HG03442 (cell line): ENCODE results near the gene NEK10.

Experiments used
- ATAC-seq: cut with Tn5 transposase; IDR thresholded peaks from one replicate; pipeline ENCODE4 v1.9.1; 2021; ENCODE audit warnings: mild to moderate bottlenecking, moderate library complexity; ENCODE audit not compliant: unreplicated experiment

The NEK10 gene

DNA sequence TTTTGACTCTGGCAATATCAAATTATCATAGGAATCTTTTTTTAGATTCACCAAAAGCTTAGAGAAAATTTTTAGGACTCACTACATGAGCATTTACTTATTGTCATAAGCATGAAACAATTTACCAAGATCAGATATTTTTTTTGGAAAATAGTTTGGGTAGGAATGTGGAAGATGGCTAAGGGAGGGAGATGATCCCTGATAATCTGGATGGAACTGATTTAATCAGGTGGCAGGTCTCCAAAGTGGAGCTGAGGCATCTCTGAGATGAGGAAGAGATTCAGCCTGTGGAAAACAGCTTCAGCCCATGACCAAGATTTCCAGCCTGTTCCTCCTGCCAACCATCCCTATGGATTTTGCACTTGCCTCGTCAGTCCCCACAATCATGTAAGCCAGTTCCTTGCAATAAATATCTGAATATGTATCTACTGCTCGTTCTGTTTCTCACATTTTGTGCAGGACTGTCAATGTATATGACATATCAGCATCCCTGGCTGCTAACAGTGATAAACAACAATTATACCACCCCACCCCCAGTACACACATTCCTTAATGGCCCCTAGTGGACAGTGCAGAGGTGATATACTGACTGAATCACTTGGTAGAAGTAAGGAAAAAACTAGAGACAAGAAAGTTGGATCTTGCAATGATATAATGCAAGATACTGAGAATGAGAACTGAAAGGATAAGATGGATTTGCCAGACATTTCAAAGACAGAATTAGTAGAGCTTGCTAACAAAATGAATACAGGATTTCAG is 183.8 kb downstream of the NEK10 start:
- no peak for ATAC-seq

GRCh38 chr3:27184261-27184660 is 184.9 kb downstream of the NEK10 start:
- no peak for ATAC-seq

DNA sequence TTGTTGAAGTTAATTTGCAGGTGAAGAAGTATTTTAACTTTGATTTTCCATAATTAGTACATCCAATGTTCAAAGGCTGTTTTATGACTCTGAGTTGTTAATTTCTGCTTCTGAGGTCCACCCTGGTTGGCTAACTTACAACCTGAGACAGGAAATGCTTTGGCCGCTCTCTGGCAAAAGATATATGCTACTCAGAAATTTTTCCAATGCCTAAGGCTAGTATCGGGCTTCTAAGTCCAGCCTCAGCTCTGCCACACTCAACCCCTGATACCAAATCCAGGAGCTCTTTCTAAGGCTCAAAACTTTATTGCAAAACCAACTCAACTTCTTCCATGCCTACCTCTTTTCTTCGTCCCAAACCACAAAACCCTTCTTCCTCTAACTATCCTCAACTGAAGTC is 192.9 kb downstream of the NEK10 start:
- ATAC-seq: no peak

GRCh38 chr3:27174530-27174929 is 194.7 kb downstream of the NEK10 start:
- no peak for ATAC-seq

- ATAC-seq: peak; percentile 96
These were observed 198.1 kb downstream of the NEK10 start for GRCh38 chr3:27171113-27171512.

- ATAC-seq: no peak
These were observed 202.3 kb downstream of the NEK10 start for GRCh38 chr3:27166888-27167287.

DNA sequence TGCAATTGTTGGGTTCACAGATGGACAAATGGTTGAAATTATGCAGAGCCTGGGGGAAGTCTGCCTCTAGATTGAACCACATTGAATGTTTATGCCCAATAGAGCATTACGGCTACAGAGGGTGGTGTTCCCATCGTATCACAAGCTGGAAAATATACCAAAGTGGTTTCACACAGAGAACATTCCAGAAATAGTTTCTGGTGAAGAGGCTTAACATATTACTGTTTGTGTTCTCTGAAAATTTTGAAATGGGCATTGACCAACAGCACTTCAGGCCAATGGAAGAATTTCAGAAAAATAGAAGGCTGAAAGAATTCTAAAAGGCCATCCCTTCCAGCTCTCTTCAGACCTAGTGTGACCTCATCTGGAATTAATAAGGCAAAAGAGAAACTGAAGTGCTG is 203.9 kb downstream of the NEK10 start:
- ATAC-seq: no peak

GRCh38 chr3:27160779-27161287 is 208.3 kb downstream of the NEK10 start:
- no peak for ATAC-seq

DNA sequence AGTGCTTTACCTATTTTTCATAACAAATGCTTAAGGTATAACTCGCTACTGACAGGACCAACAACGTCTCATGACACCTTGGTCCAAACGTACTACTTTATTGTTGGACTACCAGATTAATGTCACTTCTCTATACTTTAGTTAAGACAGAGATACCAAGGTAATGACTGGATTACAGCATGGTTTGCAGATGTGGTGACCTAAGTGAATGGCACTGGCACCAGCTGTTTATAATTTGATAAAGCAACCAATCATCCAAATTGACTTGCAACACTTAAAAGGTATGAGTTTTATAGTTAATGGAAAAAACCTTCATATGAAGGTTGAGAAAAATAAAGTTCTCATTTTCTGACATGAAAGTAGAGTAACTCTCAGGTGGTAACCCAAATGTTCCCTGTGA is 209.0 kb downstream of the NEK10 start:
- no peak for ATAC-seq

DNA sequence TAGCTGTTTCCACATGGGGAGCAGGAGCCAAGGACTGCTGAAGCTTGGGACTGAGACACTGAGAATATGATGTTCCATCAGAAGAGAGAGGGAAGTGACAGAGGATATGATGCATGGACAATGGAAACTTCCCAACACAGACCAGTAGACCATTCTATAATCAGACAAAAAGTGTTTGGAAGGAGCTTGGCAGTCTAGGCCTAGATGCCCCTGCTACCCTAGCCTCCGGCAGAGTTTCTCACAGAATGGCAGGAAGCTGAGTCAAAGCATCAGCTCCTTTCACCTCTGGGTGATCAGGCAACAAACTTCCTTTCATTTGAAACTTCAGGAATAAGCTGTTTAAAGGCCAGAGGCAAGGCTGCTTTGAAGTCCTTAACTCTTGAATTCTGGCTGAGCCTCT is 222.0 kb downstream of the NEK10 start:
- no peak for ATAC-seq

DNA sequence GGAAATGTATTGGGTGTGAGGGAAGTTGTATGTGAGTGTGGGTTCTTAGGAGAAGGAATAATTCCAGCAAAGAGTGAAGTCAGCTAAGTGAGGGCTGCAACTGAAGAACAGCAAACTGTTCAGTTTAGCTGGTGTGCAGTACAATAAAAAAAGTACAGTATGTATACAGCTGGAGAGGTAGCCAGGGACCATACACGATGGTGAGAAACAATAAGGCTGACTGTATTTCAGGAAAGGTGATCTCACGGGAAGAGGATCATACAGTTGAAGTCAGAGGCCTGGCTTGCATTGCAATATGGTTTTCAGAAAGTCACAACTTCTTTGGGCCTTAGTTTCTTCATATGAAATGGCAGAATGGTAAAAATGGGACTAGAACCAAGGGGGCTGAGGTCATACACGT is 222.4 kb downstream of the NEK10 start:
- ATAC-seq: no peak

GRCh38 chr3:27145719-27146118 is 223.5 kb downstream of the NEK10 start:
- ATAC-seq: no peak

DNA sequence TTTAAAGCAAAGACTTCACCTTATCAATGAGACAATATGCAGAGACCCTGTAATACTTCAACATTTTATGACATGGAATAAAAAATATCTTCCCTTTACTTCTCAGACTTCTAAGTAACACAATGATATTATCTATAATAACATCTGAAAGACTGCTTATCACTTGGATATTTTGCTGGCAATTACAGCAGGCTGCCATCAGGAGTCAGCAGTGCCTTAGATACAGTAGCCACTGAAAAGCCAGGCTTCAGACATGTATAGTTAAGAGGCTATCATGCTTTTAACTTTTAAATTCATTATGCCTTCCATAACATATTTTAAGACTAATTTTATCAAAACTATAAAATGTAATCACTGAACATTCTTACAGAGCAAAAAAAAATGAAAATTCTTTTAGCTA is 227.5 kb downstream of the NEK10 start:
- ATAC-seq: no peak

GRCh38 chr3:27138562-27138961 is 230.6 kb downstream of the NEK10 start:
- ATAC-seq: no peak

- ATAC-seq: no peak
These were observed 231.2 kb downstream of the NEK10 start for GRCh38 chr3:27138005-27138404.

DNA sequence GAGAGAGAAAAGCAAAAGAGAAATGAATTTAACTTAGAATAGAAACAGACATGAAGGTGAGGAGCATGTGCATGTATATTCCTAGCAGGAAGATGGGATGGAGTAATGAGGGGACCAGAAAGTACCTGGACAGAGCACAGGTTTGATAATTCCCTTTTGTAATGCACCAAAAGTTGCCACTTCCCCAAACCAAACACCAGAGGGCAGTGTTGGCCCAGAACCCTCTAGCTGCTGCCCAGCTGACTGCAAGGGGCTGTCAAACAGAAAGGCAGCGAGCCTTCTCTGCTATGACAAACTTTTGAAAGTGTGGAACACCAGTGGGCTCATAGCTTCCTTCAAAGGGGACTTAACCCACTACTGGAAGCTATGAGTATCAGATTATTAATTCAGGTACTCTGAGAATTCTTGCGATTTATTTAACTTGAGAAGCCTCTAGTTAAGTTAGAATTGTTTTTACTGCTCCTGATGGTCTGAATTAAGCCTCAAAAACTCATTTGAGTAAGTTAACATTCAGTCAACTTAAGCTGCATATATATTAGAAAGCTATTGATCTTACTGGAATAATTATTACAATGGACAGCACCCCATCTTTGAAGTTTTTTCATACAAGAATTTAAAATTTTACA is 234.9 kb downstream of the NEK10 start:
- ATAC-seq: peak; percentile 98

GRCh38 chr3:27133060-27133459 is 236.1 kb downstream of the NEK10 start:
- ATAC-seq: no peak

DNA sequence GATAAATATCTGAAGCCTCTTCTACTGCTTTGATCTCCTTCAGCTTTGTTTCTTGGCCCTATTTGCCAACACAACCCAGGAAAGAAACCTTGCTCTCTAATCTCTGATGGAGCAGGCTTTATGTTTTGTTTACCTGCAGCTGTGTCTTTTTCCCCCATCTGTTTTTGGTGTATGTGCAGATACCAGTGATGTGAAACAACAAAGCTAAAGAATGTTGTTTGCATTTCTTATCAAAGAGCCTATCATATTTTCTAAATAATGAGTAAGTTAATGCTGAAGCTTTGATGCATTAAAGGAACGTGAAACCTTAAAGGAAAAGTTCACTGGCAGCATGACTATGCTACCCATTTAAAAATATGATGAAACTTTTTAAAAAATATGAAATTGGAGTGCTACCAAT is 238.4 kb downstream of the NEK10 start:
- no peak for ATAC-seq

DNA sequence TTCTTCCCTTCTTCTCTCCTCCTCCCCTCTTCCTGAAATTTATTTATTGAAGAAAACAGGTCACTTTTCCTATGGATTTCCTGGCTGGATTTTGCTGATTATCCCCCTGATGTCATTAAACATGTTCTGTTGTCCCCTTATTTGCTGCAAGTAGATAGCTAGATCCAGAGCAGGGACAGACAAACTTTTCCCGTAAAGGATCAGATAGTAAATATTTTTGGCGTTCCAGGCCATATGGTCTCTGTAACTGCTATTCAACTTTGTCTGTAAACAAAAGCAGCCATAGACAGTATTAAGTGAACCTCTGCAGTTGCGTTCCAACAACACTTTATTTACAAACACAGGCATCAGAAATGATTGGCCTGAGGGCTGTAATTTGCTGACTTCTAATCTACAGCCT is 241.3 kb downstream of the NEK10 start:
- no peak for ATAC-seq

GRCh38 chr3:27127195-27127594 is 242.0 kb downstream of the NEK10 start:
- ATAC-seq: no peak

- no peak for ATAC-seq
These were observed 243.2 kb downstream of the NEK10 start for GRCh38 chr3:27125821-27126501.

DNA sequence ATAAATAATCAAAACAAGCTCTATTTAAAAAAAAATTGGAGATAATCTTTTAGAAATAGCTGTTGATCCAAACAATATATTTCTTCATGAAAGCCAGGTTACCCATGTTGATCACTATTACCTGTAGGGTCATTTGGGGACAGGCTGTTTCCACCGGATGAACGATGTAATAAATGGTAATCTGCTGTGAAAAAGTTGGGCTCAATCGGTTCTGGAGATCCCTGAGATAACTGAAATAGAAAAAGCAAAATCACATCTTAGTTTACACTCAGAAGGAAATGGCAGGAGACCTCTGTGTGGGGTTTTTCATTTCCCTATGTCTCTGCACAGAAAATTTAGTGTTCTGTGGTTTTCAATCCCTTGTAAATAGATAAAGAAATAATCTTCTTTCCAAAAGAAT is 249.5 kb downstream of the NEK10 start:
- no peak for ATAC-seq
